Loucy (cell line): ENCODE measurements around the gene GLRX2.

Source experiments
- H2AFZ ChIP-seq: fragments of 200-600 bp; sonication (generic); 2 replicates; pipeline ENCODE4 v1.6.0; 2016; ENCODE audit warnings: antibody characterized with exemption, mild to moderate bottlenecking, low read length, moderate library complexity
- H3F3A ChIP-seq: fragments of 200-600 bp; 2 replicates; pipeline ENCODE4 v1.6.0; 2016; ENCODE audit warnings: antibody characterized with exemption, low read depth, mild to moderate bottlenecking
- H3K27me3 ChIP-seq: fragments of 200-600 bp; sonication (generic); 2 replicates; pipeline ENCODE4 v1.6.1; 2014; ENCODE audit warnings: low read length, mild to moderate bottlenecking; ENCODE audit not compliant: insufficient read depth, poor library complexity, severe bottlenecking
- H3K36me3 ChIP-seq: fragments of 200-600 bp; sonication (generic); 2 replicates; pipeline ENCODE4 v1.6.1; 2016; ENCODE audit warnings: low read length; ENCODE audit not compliant: insufficient read depth
- H3K4me1 ChIP-seq: fragments of 200-600 bp; sonication (generic); 2 replicates; pipeline ENCODE4 v1.5.1; 2014; ENCODE audit warnings: low read length, mild to moderate bottlenecking; ENCODE audit not compliant: insufficient read depth, poor library complexity, severe bottlenecking
- H3K4me2 ChIP-seq: fragments of 200-600 bp; sonication (generic); 2 replicates; pipeline ENCODE4 v1.6.0; 2014; ENCODE audit warnings: antibody characterized with exemption, low read length, low read depth, mild to moderate bottlenecking; ENCODE audit not compliant: poor library complexity, severe bottlenecking
- H3K4me3 ChIP-seq: fragments of 200-600 bp; sonication (generic); 2 replicates; pipeline ENCODE4 v1.5.1; 2014; ENCODE audit warnings: low read length, mild to moderate bottlenecking, mixed read lengths; ENCODE audit not compliant: poor library complexity, severe bottlenecking
- H3K79me2 ChIP-seq: fragments of 200-600 bp; sonication (generic); 2 replicates; pipeline ENCODE4 v1.6.1; 2014; ENCODE audit warnings: low read length; ENCODE audit not compliant: insufficient read depth
- H3K9ac ChIP-seq: fragments of 200-600 bp; sonication (generic); 2 replicates; pipeline ENCODE4 v1.6.0; 2014; ENCODE audit warnings: mild to moderate bottlenecking, low read depth, low read length, moderate library complexity; ENCODE audit not compliant: poor library complexity, severe bottlenecking
- H3K9me2 ChIP-seq: fragments of 200-600 bp; sonication (generic); replicated peaks from 2 replicates; pipeline ENCODE4 v1.6.1; 2016; ENCODE audit warnings: low read depth, low read length, mixed read lengths
- H3K9me3 ChIP-seq: fragments of 200-600 bp; sonication (generic); 2 replicates; pipeline ENCODE4 v1.6.1; 2014; ENCODE audit warnings: mild to moderate bottlenecking, antibody characterized with exemption, low read length, low read depth; ENCODE audit not compliant: insufficient read depth
- H4K20me1 ChIP-seq: fragments of 200-600 bp; sonication (generic); 2 replicates; pipeline ENCODE4 v1.6.0; 2014; ENCODE audit warnings: antibody characterized with exemption, low read length, mild to moderate bottlenecking; ENCODE audit not compliant: insufficient read depth, poor library complexity, severe bottlenecking
- EZH2phosphoT487 ChIP-seq: fragments of 200-600 bp; IDR thresholded peaks from 2 replicates; pipeline ENCODE4 v1.6.1; 2018; ENCODE audit warnings: antibody characterized with exemption, mild to moderate bottlenecking, moderate library complexity, borderline replicate concordance
- TF ChIP-seq, protein P1 (sequence below): fragments of 200-600 bp; sonication (generic); conservative IDR thresholded peaks from 2 replicates; pipeline ENCODE4 v1.5.1; 2014; ENCODE audit warnings: mild to moderate bottlenecking, antibody characterized with exemption, low read length

The GLRX2 gene

DNA sequence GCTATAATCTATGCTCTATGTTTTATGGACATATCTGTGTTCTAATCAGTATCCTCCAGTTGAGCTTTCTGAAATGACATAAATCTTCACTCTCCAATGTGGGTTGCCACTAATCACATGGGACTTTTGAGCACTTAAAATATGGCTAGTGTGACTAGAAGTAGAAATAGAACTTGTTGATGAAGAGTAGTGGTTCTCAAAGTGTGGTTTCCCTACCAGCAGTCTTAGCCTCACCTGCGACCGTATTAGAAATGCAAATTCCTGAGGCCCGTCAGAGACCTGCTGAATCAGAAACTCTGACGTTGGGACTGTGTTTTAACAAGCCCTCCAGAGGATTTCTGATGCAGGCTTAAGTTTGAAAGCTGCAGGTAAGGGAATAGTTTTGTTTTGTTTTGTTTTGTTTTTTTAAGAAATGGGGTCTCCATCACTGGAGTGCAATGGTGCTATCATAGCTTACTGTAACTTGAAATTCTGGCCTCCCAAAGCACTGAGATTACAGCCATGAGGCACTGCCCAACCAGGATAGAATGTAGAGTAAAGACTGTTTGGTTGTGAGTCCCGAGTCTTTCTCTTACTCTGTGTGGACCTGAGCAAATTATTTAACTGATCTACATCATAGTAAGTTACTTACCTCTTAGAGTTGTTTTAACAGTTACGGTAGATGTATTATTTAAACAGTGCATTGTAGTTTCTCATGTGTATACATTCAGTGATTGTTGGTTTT is 21.7 kb downstream of the GLRX2 start:
- Histone ChIP-seq H3K9ac (no peak overlapping the region), H3K36me3 (peaks cover 69% of the 10 kb centered on the region), H3K4me3 (no peak overlapping the region)

DNA sequence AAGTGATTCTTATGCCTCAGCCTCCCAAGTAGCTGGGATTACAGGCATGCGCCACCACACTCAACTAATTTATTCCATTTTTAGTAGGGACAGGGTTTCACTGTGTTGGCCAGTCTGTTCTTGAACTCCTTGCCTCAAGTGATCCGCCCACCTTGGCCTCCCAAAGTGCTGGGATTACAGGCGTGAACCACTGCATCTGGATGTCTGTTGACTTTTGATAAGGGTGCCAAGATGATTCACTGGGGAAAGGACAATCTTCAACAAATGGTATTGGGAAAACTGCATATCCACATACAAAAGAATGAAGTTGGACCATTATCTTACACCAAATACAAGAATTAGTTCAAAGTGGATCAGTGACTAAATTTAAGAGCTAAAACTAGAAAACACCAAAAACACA is 26.0 kb downstream of the GLRX2 start:
- Histone ChIP-seq H4K20me1 (peaks cover 3% of the 10 kb centered on the region), H3K9me2 (no peaks in the 10 kb centered on the region), H3K9me3 (peaks cover 15% of the 10 kb centered on the region; the same call in 1 of the 2 replicates), H3K4me3 (no peak overlapping the region), H2AFZ (no peak overlapping the region), H3K79me2 (peaks cover 4% of the 10 kb centered on the region; the same call in 1 of the 2 replicates), H3K4me1 (no peaks in the 10 kb centered on the region), H3K4me2 (no peak overlapping the region), H3F3A (no peaks in the 10 kb centered on the region), H3K27me3 (no peaks in the 10 kb centered on the region), H3K9ac (no peak overlapping the region), H3K36me3 (peaks cover 70% of the 10 kb centered on the region)
- TF ChIP-seq, protein P1, sequence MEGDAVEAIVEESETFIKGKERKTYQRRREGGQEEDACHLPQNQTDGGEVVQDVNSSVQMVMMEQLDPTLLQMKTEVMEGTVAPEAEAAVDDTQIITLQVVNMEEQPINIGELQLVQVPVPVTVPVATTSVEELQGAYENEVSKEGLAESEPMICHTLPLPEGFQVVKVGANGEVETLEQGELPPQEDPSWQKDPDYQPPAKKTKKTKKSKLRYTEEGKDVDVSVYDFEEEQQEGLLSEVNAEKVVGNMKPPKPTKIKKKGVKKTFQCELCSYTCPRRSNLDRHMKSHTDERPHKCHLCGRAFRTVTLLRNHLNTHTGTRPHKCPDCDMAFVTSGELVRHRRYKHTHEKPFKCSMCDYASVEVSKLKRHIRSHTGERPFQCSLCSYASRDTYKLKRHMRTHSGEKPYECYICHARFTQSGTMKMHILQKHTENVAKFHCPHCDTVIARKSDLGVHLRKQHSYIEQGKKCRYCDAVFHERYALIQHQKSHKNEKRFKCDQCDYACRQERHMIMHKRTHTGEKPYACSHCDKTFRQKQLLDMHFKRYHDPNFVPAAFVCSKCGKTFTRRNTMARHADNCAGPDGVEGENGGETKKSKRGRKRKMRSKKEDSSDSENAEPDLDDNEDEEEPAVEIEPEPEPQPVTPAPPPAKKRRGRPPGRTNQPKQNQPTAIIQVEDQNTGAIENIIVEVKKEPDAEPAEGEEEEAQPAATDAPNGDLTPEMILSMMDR: no peak
- TF ChIP-seq EZH2phosphoT487: no peak

More for the DNA sequence above, 21.7 kb downstream of the GLRX2 start:
- H4K20me1 ChIP-seq: peaks cover 3% of the 10 kb centered on the region
- no peaks in the 10 kb centered on the region for H3F3A ChIP-seq
- no peak overlapping the region for H2AFZ ChIP-seq
- no peak for TF ChIP-seq EZH2phosphoT487
- TF ChIP-seq, protein P1: no peak
- H3K79me2 ChIP-seq: no peaks in the 10 kb centered on the region
- H3K4me1 ChIP-seq: no peaks in the 10 kb centered on the region
- H3K9me3 ChIP-seq: 0 out of 2 replicates have a peak, but pooled peaks cover 3% of the 10 kb centered on the region
- no peaks in the 10 kb centered on the region for H3K9me2 ChIP-seq
- H3K27me3 ChIP-seq: no peaks in the 10 kb centered on the region
- no peak overlapping the region for H3K4me2 ChIP-seq

DNA sequence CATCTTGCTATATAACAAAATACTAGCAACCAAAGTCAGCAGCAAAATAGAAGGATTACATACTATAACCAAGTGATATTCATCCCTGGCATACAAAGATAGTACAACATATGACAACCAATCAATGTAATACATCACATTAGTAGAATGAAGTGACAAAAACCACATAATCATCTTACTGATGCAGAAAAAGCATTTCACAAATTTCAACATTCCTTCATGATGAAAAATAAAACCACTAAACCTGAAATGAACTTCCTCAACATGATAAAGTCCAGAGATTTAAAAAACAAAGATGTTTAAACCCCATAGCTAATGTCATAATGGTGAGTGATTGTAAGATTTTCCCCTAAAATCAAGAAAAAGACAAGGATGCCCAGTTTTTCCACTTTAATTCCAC is 27.2 kb downstream of the GLRX2 start:
- no peaks in the 10 kb centered on the region for H3K27me3 ChIP-seq
- no peak for TF ChIP-seq EZH2phosphoT487
- TF ChIP-seq, protein P1: no peak
- peaks cover 58% of the 10 kb centered on the region for H3K36me3 ChIP-seq
- H3K4me3 ChIP-seq: no peak overlapping the region
- no peak overlapping the region for H2AFZ ChIP-seq
- no peaks in the 10 kb centered on the region for H4K20me1 ChIP-seq
- peaks cover 15% of the 10 kb centered on the region; the same call in 1 of the 2 replicates for H3K9me3 ChIP-seq
- no peak overlapping the region for H3K9ac ChIP-seq
- H3K4me1 ChIP-seq: no peaks in the 10 kb centered on the region
- H3K4me2 ChIP-seq: no peak overlapping the region
- H3K9me2 ChIP-seq: no peaks in the 10 kb centered on the region
- H3F3A ChIP-seq: no peaks in the 10 kb centered on the region
- H3K79me2 ChIP-seq: peaks cover 4% of the 10 kb centered on the region; the same call in 1 of the 2 replicates
